Astrocyte (in vitro differentiated cells and primary cell): ENCODE measurements around the gene IRAK1. TPM values are rescaled to one million over a fixed set of nuclear protein-coding genes. Genes with fewer than 3 reads are reported as not detected.

Experiments
- DNase-seq: peaks from one replicate; pipeline ENCODE4 v3.0.0-alpha.2; 2010; ENCODE audit warnings: low read depth
- FAIRE-seq: peaks from 2 replicates; lab custom pipeline; 2011; peaks lifted over from hg19 to GRCh38; lab: Jason Lieb, UNC
- H2AFZ ChIP-seq: 2 replicates; pipeline ENCODE4 v1.6.0; 2012; ENCODE audit warnings: low read depth, low read length, inconsistent platforms
- H3K27ac ChIP-seq: 2 replicates; pipeline ENCODE4 v1.5.1; 2011; ENCODE audit warnings: low read depth, low read length, inconsistent platforms
- H3K27me3 ChIP-seq: 2 replicates; pipeline ENCODE4 v1.6.0; 2011; ENCODE audit warnings: low read length, inconsistent platforms; ENCODE audit not compliant: insufficient read depth
- H3K36me3 ChIP-seq: 2 replicates; pipeline ENCODE4 v1.5.1; 2011; ENCODE audit warnings: low read length, inconsistent platforms; ENCODE audit not compliant: insufficient read depth
- H3K4me1 ChIP-seq: 2 replicates; pipeline ENCODE4 v1.5.1; 2011; ENCODE audit warnings: low read length, inconsistent platforms; ENCODE audit not compliant: insufficient read depth
- H3K4me2 ChIP-seq: 2 replicates; pipeline ENCODE4 v1.6.0; 2012; ENCODE audit warnings: low read length, inconsistent platforms
- H3K4me3 ChIP-seq: 2 replicates; pipeline ENCODE4 v1.5.1; 2011; ENCODE audit warnings: low read depth, mild to moderate bottlenecking, low read length, inconsistent platforms; ENCODE audit not compliant: insufficient read depth
- H3K79me2 ChIP-seq: 2 replicates; pipeline ENCODE4 v1.6.0; 2012; ENCODE audit warnings: mild to moderate bottlenecking, low read length, inconsistent platforms; ENCODE audit not compliant: insufficient read depth
- H3K9ac ChIP-seq: 2 replicates; pipeline ENCODE4 v1.6.0; 2012; ENCODE audit warnings: mild to moderate bottlenecking, low read length, inconsistent platforms
- H3K9me3 ChIP-seq: 2 replicates; pipeline ENCODE4 v1.5.1; 2012; ENCODE audit warnings: low read depth, mild to moderate bottlenecking, low read length, inconsistent platforms; ENCODE audit not compliant: insufficient read depth
- H4K20me1 ChIP-seq: 2 replicates; pipeline ENCODE4 v1.6.0; 2012; ENCODE audit warnings: low read length, inconsistent platforms; ENCODE audit not compliant: insufficient read depth
- H3K27ac Mint-ChIP-seq: one replicate; pipeline ENCODE4 v1.8.0; 2021; ENCODE audit warnings: mild to moderate bottlenecking, mixed read lengths; ENCODE audit not compliant: unreplicated experiment
- H3K27me3 Mint-ChIP-seq: one replicate; pipeline ENCODE4 v1.8.0; 2021; ENCODE audit warnings: low read depth, mixed read lengths; ENCODE audit not compliant: unreplicated experiment
- H3K36me3 Mint-ChIP-seq: one replicate; pipeline ENCODE4 v1.8.0; 2021; ENCODE audit warnings: low read depth, mixed read lengths; ENCODE audit not compliant: unreplicated experiment
- H3K4me1 Mint-ChIP-seq: one replicate; pipeline ENCODE4 v1.8.0; 2021; ENCODE audit warnings: low read depth, mixed read lengths; ENCODE audit not compliant: unreplicated experiment
- H3K4me3 Mint-ChIP-seq: one replicate; pipeline ENCODE4 v1.8.0; 2021; ENCODE audit warnings: mild to moderate bottlenecking, moderate library complexity, mixed read lengths; ENCODE audit not compliant: unreplicated experiment
- H3K9me3 Mint-ChIP-seq: one replicate; pipeline ENCODE4 v1.8.0; 2021; ENCODE audit warnings: mild to moderate bottlenecking, mixed read lengths; ENCODE audit not compliant: unreplicated experiment
- EZH2 ChIP-seq: IDR thresholded peaks from 2 replicates; pipeline ENCODE4 v1.6.1; 2012; ENCODE audit warnings: mild to moderate bottlenecking, low read length, inconsistent platforms; ENCODE audit not compliant: insufficient read depth
- total RNA-seq: library from RNA; stranded (reverse); gene quantifications from 2 replicates; pipeline ENCODE4 v1.2.1, GENCODE V29; 2021
- TF ChIP-seq, protein P1 (sequence below): IDR thresholded peaks from 2 replicates; pipeline ENCODE4 v1.5.1; 2011; ENCODE audit warnings: low read depth, mild to moderate bottlenecking, inconsistent platforms, low read length, moderate library complexity; ENCODE audit not compliant: insufficient read depth

Gene IRAK1
- total RNA-seq, 1 donor from 2014 or later: 69.6 TPM

DNA sequence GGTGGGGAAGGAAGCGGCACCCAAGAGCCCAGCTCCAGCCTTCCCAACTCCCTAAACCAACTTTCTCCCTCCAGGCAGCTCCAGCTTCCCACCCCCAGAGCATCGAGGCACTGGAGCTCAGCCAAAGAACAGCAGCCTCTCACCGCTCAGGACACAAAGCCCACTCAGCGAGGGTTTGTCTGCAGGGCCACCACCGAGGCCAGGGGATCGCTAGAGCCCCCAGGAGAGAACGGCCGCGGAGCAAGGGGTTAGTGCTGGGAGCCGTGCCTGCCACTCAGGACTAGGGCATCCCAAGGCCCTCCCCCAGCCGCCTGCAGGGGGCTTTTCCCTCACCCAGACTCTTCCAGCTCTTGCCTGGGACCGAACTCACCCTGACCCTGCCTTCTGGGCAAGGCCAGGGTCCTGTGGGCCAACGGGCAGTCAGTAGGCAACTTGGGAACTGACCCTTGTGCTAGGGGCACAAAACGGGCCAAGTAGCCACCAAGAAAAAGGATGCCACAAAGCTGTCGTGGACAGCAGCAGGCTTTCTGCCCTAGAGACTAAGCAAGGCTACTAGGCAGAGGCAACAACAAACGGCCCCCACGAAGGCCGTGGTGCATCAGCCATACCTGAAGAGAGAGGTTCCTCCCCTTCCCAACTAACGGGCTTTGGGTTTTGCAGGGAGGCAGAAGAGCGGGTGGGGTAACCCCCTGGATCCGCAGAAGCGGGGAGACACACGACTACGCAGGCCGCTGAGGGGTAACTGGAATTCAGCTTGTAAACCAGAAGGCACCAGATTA, 50.4 kb downstream of the IRAK1 start:
- H3K27me3 Mint-ChIP-seq: no peaks in the 10 kb centered on the region
- Histone ChIP-seq H3K9ac (peak overlapping the region; percentile 100), H2AFZ (no peak overlapping the region), H4K20me1 (peaks cover 56% of the 10 kb centered on the region), H3K36me3 (no peaks in the 10 kb centered on the region), H3K79me2 (peaks cover 79% of the 10 kb centered on the region), H3K27me3 (no peaks in the 10 kb centered on the region), H3K4me2 (peak overlapping the region; percentile 93), H3K4me1 (peaks cover 36% of the 10 kb centered on the region), H3K27ac (no peak overlapping the region), H3K9me3 (no peaks in the 10 kb centered on the region), H3K4me3 (peak overlapping the region; percentile 96)
- peak overlapping the region; percentile 99 for H3K4me3 Mint-ChIP-seq
- H3K9me3 Mint-ChIP-seq: no peaks in the 10 kb centered on the region
- H3K27ac Mint-ChIP-seq: peak overlapping the region; percentile 80
- no peak for FAIRE-seq
- H3K36me3 Mint-ChIP-seq: peaks cover 2% of the 10 kb centered on the region
- DNase-seq: no peak
- TF ChIP-seq, protein P1, sequence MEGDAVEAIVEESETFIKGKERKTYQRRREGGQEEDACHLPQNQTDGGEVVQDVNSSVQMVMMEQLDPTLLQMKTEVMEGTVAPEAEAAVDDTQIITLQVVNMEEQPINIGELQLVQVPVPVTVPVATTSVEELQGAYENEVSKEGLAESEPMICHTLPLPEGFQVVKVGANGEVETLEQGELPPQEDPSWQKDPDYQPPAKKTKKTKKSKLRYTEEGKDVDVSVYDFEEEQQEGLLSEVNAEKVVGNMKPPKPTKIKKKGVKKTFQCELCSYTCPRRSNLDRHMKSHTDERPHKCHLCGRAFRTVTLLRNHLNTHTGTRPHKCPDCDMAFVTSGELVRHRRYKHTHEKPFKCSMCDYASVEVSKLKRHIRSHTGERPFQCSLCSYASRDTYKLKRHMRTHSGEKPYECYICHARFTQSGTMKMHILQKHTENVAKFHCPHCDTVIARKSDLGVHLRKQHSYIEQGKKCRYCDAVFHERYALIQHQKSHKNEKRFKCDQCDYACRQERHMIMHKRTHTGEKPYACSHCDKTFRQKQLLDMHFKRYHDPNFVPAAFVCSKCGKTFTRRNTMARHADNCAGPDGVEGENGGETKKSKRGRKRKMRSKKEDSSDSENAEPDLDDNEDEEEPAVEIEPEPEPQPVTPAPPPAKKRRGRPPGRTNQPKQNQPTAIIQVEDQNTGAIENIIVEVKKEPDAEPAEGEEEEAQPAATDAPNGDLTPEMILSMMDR: no peak
- TF ChIP-seq EZH2: no peak
- peaks cover 20% of the 10 kb centered on the region for H3K4me1 Mint-ChIP-seq

DNA sequence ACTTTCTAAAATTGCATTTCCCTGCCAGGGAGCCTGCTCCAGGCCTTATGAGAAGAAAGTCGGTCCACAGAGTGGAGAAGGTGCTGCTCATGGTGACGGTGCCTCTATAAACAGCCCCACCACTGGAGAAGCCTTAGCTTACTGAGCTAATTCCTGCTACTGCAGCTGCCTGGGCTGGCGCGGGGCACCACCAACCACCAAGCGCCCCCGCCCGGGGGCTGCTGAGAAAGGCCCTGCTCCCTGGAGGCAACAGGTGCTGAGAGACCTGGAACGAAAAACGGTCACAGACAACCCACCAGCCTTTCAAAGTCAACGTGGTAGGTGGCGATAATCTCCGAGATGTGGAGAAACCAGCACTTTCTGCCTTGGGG, 51.0 kb downstream of the IRAK1 start:
- FAIRE-seq (peak; percentile 9), DNase-seq (no peak)
- Histone ChIP-seq H3K27me3 (no peaks in the 10 kb centered on the region), H3K79me2 (peaks cover 79% of the 10 kb centered on the region), H3K4me2 (peak overlapping the region; percentile 93), H2AFZ (no peak overlapping the region), H3K9me3 (no peaks in the 10 kb centered on the region), H3K27ac (no peak overlapping the region), H3K9ac (peak overlapping the region; percentile 100), H3K4me3 (peak overlapping the region; percentile 96), H3K36me3 (no peaks in the 10 kb centered on the region), H4K20me1 (peaks cover 62% of the 10 kb centered on the region), H3K4me1 (peaks cover 34% of the 10 kb centered on the region)
- H3K27me3 Mint-ChIP-seq: no peaks in the 10 kb centered on the region
- TF ChIP-seq EZH2: no peak
- peaks cover 18% of the 10 kb centered on the region for H3K4me1 Mint-ChIP-seq
- H3K36me3 Mint-ChIP-seq: peaks cover 2% of the 10 kb centered on the region
- no peak overlapping the region for H3K27ac Mint-ChIP-seq
- H3K4me3 Mint-ChIP-seq: peak overlapping the region; percentile 99
- H3K9me3 Mint-ChIP-seq: no peaks in the 10 kb centered on the region

DNA sequence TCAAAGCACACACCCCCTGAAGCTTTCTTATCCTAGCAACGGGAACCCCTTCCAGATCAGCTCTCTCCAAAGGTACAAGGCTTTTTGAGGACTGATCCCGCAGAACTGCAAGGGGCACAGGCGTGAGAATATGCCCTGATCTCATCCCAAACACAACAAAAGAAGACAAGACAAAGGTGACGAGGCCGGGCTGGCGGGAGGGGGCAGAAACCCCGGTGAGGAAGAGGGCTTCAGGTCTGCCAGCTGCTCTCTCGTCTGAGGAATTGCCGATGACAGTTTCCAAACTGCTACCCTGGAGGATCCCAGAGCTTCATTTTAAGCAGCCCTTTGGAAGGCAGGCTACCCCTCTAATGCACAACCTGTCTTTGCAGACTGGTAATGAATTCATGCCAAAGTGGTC, 51.4 kb downstream of the IRAK1 start:
- Mint-ChIP-seq H3K27me3 (no peaks in the 10 kb centered on the region), H3K4me3 (peak overlapping the region; percentile 75), H3K9me3 (no peaks in the 10 kb centered on the region), H3K4me1 (peaks cover 18% of the 10 kb centered on the region), H3K36me3 (peaks cover 2% of the 10 kb centered on the region), H3K27ac (no peak overlapping the region)
- Histone ChIP-seq H3K27me3 (no peaks in the 10 kb centered on the region), H3K9ac (peak overlapping the region; percentile 100), H3K9me3 (no peaks in the 10 kb centered on the region), H3K4me2 (peak overlapping the region; percentile 93), H3K4me3 (peak overlapping the region; percentile 96), H3K36me3 (no peaks in the 10 kb centered on the region), H3K79me2 (peaks cover 79% of the 10 kb centered on the region), H3K27ac (no peak overlapping the region), H2AFZ (no peak overlapping the region), H3K4me1 (peaks cover 33% of the 10 kb centered on the region), H4K20me1 (peaks cover 67% of the 10 kb centered on the region)
- no peak for TF ChIP-seq EZH2
- TF ChIP-seq, protein P1: no peak
- DNase-seq: no peak
- peak; percentile 64 for FAIRE-seq
